Measurements from ENCODE around the gene RNF208. TPM values are rescaled to one million over a fixed set of nuclear protein-coding genes. Genes with fewer than 3 reads are reported as not detected.

Gene RNF208
- total RNA-seq, 4 donors from 2014 or later = 2.3 to 4.5 (median 3.8) TPM

GRCh38 chr9:137237759-137238726 lies 16.0 kb upstream of the RNF208 start:
- no peaks in the 10 kb centered on the region for H3K27me3 ChIP-seq
- intact Hi-C loops (cut with DNase I) = no loop called here
- H3K4me1 ChIP-seq = peaks cover 22 to 55% of the 10 kb centered on the region in 2 donors
- 65 to 87% methylated on average over 8 to 9 of the region's 13 CpGs for WGBS, 2 donors
- TF ChIP-seq POLR2A (IDR thresholded peaks at IDR 0.05) (no peak), CTCF (IDR thresholded peaks at IDR 0.05) (no peak)
- no peaks in the 10 kb centered on the region for H3K9me3 ChIP-seq
- H3K27ac ChIP-seq = no peak overlapping the region
- peaks cover 9 to 13% of the 10 kb centered on the region in 2 donors for H3K36me3 ChIP-seq
- no peak for DNase-seq
- no peak overlapping the region for H3K4me3 ChIP-seq (replicated peaks in 1 of 3)

GRCh38 chr9:137236936-137237421 lies 14.9 kb upstream of the RNF208 start:
- H3K4me3 ChIP-seq (replicated peaks in 1 of 3) = no peak overlapping the region
- peaks cover 15 to 44% of the 10 kb centered on the region in 2 donors for H3K4me1 ChIP-seq
- peaks cover under 1 to 3% of the 10 kb centered on the region in 2 donors for H3K36me3 ChIP-seq
- WGBS, 2 donors = 46 to 63% methylated on average over 2 of the region's 11 CpGs
- intact Hi-C loops (cut with DNase I) = no loop called here
- TF ChIP-seq POLR2A (IDR thresholded peaks at IDR 0.05) = no peak
- TF ChIP-seq CTCF (IDR thresholded peaks at IDR 0.05) = no peak
- H3K27ac ChIP-seq = no peak overlapping the region
- no peaks in the 10 kb centered on the region for H3K9me3 ChIP-seq
- peak; percentile 22 to 44 for DNase-seq
- no peaks in the 10 kb centered on the region for H3K27me3 ChIP-seq

- Histone ChIP-seq H3K9me3 (no peaks in the 10 kb centered on the region), H3K27ac (no peak overlapping the region), H3K4me3 (replicated peaks in 1 of 3) (no peak overlapping the region), H3K36me3 (no peaks in the 10 kb centered on the region), H3K4me1 (peaks cover 14 to 43% of the 10 kb centered on the region in 2 donors), H3K27me3 (no peaks in the 10 kb centered on the region)
- 7 to 18% methylated on average over 5 to 15 of the region's 31 CpGs for WGBS, 2 donors
- peak; percentile 89 to 93 for DNase-seq
- TF ChIP-seq POLR2A (IDR thresholded peaks at IDR 0.05) (no peak), CTCF (IDR thresholded peaks at IDR 0.05) (peak; percentile 98 to 100 (median 99))
- intact Hi-C loops (cut with DNase I) = no loop called here
Measured at GRCh38 chr9:137236238-137236935, 14.3 kb upstream of the RNF208 start.

GRCh38 chr9:137235424-137236237 lies 13.6 kb upstream of the RNF208 start:
- intact Hi-C loops (cut with DNase I) = no loop called here
- Histone ChIP-seq H3K36me3 (no peaks in the 10 kb centered on the region), H3K4me1 (peaks cover 14 to 43% of the 10 kb centered on the region in 2 donors), H3K9me3 (no peaks in the 10 kb centered on the region), H3K27me3 (no peaks in the 10 kb centered on the region), H3K4me3 (replicated peaks in 1 of 3) (no peak overlapping the region), H3K27ac (no peak overlapping the region)
- DNase-seq = no peak
- TF ChIP-seq CTCF (IDR thresholded peaks at IDR 0.05) = no peak
- no peak for TF ChIP-seq POLR2A (IDR thresholded peaks at IDR 0.05)
- 68 to 75% methylated on average over 16 to 23 of the region's 35 CpGs for WGBS, 2 donors
